Lung (tissue), 12 donors: Measurements from ENCODE around the gene C22orf23. TPM values are rescaled to one million over a fixed set of nuclear protein-coding genes. Genes with fewer than 3 reads are reported as not detected.

Experiments
- ATAC-seq: fragments of 200-7000 bp; cut with Tn5 transposase; one replicate; pipeline ENCODE4 v1.9.1; 2020; ENCODE audit warnings: moderate number of reproducible peaks; ENCODE audit not compliant: insufficient read depth, low FRiP score
- DNase-seq, 3 donors: peaks; one replicate each; pipeline ENCODE4 v3.0.0-alpha.2; 2013 to 2017
- H3K27ac ChIP-seq, 2 donors: one replicate each; pipeline ENCODE4 v1.5.1; 2013; ENCODE audit warnings: mild to moderate bottlenecking in 2 of 2, moderate library complexity in 2 of 2, control low read depth in 1 of 2, inconsistent platforms in 1 of 2, low read depth in 1 of 2, low read length in 1 of 2
- H3K27me3 ChIP-seq, 3 donors: one replicate each; pipeline ENCODE4 v1.5.1; 2013; ENCODE audit warnings: low read length in 2 of 3; ENCODE audit not compliant: control insufficient read depth in 3 of 3, insufficient read depth in 3 of 3
- H3K36me3 ChIP-seq, 4 donors: one replicate each; pipeline ENCODE4 v1.5.1; 2013; ENCODE audit warnings: low read length in 4 of 4, mild to moderate bottlenecking in 1 of 4, moderate library complexity in 1 of 4; ENCODE audit not compliant: control insufficient read depth in 4 of 4, insufficient read depth in 4 of 4
- H3K4me1 ChIP-seq, 5 donors: one replicate each; pipeline ENCODE4 v1.5.1; 2013; ENCODE audit warnings: low read length in 5 of 5, mild to moderate bottlenecking in 2 of 5, moderate library complexity in 1 of 5; ENCODE audit not compliant: control insufficient read depth in 5 of 5, insufficient read depth in 5 of 5
- H3K4me3 ChIP-seq: one replicate; pipeline ENCODE4 v1.5.1; 2013; ENCODE audit warnings: mild to moderate bottlenecking, control low read depth, moderate library complexity
- H3K9ac ChIP-seq, 2 donors: one replicate each; pipeline ENCODE4 v1.5.1; 2013; ENCODE audit warnings: low read length in 2 of 2, control low read depth in 1 of 2; ENCODE audit not compliant: insufficient read depth in 1 of 2
- H3K9me3 ChIP-seq, 4 donors: one replicate each; pipeline ENCODE4 v1.5.1; 2013; ENCODE audit warnings: low read length in 3 of 4, mild to moderate bottlenecking in 1 of 4, moderate library complexity in 1 of 4; ENCODE audit not compliant: control insufficient read depth in 4 of 4, insufficient read depth in 3 of 4
- WGBS, 2 donors: extraction: QIAGEN DNeasy Blood & Tissue Kit; methylation state at CpG; one replicate each; pipeline ENCODE4 v1.1.7; 2013; 5-methylcytosine and 5-hydroxymethylcytosine counted together
- polyA plus RNA-seq, 2 donors: library from polyadenylated mRNA; stranded (reverse); fragments of 200-250 nt; gene quantifications; one replicate each; pipeline ENCODE4 v1.2.1, GENCODE V29; 2013
- total RNA-seq, 2 donors: library from RNA; depleted of rRNA in 1 of 2; stranded (reverse); fragments of >200 nt in 1 of 2; gene quantifications; one replicate each; pipeline ENCODE4 v1.2.1, GENCODE V29; 2014 to 2021
- TF ChIP-seq, protein P1 (sequence below): IDR thresholded peaks from 2 replicates; pipeline ENCODE4 v1.5.1; 2012; ENCODE audit warnings: mild to moderate bottlenecking; ENCODE audit errors: control extremely low read depth, extremely low read depth
- donor health status: control.
- donor health status: control.
- donor health status: Bipolar disorder and iron deficiency.
- donor health status: healthy.
- donor health status: DM: yes; HTN: yes; CAD: no.

The C22orf23 gene
- total and polyA plus RNA-seq, 4 donors, result 1.1 to 4.2 (median 1.5) TPM

DNA sequence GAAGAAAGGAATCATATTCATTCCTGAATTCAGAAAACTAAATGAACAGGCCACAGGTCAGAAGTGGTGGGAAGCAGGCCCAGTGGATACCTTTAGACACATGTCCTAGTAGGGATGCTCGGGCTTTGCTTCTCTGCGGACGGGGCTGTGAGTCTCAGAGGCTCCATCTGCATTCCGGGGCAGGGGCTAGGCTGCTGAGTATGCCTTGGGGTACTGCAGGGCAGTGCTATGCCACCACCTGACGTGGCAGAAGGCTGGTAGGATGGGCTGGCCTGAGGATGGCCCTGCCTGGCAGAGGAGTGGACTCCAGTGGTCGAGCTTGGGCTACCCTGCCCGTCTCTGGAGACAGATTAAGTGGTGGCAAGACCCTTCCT is 9.6 kb downstream of the C22orf23 start:
- TF ChIP-seq, protein P1, sequence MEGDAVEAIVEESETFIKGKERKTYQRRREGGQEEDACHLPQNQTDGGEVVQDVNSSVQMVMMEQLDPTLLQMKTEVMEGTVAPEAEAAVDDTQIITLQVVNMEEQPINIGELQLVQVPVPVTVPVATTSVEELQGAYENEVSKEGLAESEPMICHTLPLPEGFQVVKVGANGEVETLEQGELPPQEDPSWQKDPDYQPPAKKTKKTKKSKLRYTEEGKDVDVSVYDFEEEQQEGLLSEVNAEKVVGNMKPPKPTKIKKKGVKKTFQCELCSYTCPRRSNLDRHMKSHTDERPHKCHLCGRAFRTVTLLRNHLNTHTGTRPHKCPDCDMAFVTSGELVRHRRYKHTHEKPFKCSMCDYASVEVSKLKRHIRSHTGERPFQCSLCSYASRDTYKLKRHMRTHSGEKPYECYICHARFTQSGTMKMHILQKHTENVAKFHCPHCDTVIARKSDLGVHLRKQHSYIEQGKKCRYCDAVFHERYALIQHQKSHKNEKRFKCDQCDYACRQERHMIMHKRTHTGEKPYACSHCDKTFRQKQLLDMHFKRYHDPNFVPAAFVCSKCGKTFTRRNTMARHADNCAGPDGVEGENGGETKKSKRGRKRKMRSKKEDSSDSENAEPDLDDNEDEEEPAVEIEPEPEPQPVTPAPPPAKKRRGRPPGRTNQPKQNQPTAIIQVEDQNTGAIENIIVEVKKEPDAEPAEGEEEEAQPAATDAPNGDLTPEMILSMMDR, result no peak
- Histone ChIP-seq H3K27me3 (no peaks in the 10 kb centered on the region), H3K36me3 (peaks cover 2 to 19% (median 10%) of the 10 kb centered on the region in 4 donors), H3K4me3 (no peak overlapping the region), H3K27ac (no peak overlapping the region), H3K9ac (no peak overlapping the region), H3K9me3 (no peaks in the 10 kb centered on the region), H3K4me1 (no peaks in the 10 kb centered on the region)
- DNase-seq, result no peak
- no peak for ATAC-seq
- WGBS, 2 donors, result 90 to 95% methylated on average over 7 of the region's 7 CpGs

DNA sequence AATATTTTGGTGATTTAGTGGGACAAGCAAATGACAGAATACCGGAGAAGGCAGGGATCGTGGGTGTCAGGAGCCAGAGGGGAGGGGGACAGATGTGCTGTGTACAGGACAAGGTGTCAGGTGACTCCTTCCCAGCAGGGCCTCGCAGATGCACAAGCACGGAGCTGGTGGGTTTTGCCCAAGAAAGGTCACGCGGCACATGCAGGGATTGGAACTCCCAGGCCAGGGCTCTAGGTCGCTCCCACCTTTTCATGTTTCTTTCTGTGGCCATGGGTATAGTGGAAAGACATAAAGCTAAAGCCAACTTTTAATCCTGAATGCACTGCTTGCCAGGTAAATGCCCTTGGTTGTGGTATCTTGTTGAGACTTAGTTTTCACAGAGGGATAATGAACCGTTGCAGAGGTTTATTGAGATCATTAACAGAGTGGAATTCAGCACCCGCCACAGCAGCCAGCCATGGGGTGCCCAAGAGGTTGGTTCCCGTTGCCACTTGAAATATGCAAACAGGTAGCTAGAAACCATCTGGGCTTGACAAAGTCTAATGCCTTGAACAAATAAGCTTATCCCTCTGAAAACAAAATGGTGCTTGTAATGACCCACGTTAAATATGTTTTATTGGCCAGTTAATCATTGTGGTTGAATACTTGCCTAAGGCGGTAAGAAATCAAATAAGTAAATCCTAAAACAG is 10.1 kb downstream of the C22orf23 start:
- Histone ChIP-seq H3K4me1 (no peaks in the 10 kb centered on the region), H3K9ac (no peak overlapping the region), H3K9me3 (no peaks in the 10 kb centered on the region), H3K36me3 (peaks cover 2 to 19% (median 11%) of the 10 kb centered on the region in 4 donors), H3K27ac (no peak overlapping the region), H3K4me3 (no peak overlapping the region), H3K27me3 (no peaks in the 10 kb centered on the region)
- no peak for DNase-seq
- TF ChIP-seq, protein P1, result no peak
- ATAC-seq, result no peak
- whole genome bisulfite sequencing, 2 donors, result 86 to 88% methylated on average over 12 of the region's 12 CpGs

DNA sequence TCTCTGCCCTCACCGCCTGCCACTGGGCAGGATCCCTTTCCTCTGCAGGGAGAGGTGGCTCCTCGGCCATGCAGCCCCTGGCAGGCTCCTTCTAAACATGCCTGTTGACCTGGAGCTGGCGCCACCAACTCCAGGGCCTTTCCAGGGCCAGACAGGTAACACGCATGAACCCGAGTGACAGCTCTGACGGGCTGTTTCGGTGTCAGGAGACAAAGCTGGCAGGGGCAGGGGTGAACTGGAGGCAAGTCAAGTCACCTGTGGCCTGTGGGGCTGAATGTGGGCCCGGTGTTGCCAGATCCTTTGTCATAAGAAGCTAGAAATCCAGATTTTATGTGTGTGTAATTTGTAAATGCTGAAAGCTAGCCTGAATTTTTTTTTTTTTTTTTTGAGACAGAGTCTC is 11.3 kb downstream of the C22orf23 start:
- H3K27me3 ChIP-seq, result no peaks in the 10 kb centered on the region

More for the DNA sequence above, 11.3 kb downstream of the C22orf23 start:
- TF ChIP-seq, protein P1, result no peak
- ATAC-seq (no peak), DNase-seq (no peak)
- Histone ChIP-seq H3K9ac (no peak overlapping the region), H3K9me3 (no peaks in the 10 kb centered on the region), H3K27ac (no peak overlapping the region), H3K4me1 (no peaks in the 10 kb centered on the region), H3K36me3 (peaks cover 5 to 24% (median 12%) of the 10 kb centered on the region in 4 donors), H3K4me3 (no peak overlapping the region)
- 95 to 97% methylated on average over 8 of the region's 8 CpGs for WGBS, 2 donors
